NCI-H2107 (cell line): ENCODE results near the gene AQP3.
"Not testable (repeated sequence)": the region's sequence is repeated elsewhere in the genome, so short reads cannot be mapped to it uniquely, and the experiment has no call there.

Experiments
- DNase-seq: peaks from one replicate; lab custom pipeline; 2025; lab: John Stamatoyannopoulos, UW

The AQP3 gene

DNA sequence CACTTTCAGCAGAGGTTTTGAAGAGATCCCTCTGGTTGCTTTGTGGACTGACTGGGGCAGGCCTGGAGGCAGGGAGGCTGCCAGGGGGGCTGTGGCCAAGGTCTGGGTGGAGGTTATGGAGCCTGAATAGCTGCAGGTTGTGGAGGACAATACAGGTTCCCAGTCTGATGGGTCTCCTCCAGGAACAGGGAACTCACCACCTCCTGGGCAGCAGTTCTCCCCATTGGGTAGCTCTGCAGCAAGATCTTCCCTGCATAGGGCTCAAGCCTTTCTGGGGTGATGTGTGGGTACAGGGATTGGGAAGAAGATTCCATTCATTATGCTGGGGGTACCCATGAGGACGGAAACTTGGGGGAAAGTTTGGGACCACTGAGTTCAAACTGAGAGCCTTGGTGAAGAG, 6.8 kb downstream of the AQP3 start:
- DNase-seq = no peak

DNA sequence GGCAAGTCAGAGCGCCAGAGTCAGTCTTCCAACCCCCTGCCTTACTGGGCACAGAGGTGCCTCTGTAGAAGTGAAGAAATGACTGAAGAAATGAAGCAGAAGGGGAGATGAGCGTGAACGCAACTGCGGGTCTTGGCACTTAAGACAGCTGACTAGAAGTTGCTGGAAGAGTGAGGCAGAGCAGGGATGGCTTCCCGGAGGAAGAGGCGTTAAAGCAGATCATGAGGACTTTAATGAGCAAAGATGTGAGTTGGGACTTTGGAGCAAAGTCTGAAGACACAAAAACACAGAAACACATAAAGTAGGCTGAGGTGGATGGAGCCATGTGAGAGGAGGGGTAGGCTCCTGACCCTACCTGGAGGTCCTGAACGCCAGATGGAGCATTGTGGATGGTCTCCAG, 7.2 kb downstream of the AQP3 start:
- no peak for DNase-seq

DNA sequence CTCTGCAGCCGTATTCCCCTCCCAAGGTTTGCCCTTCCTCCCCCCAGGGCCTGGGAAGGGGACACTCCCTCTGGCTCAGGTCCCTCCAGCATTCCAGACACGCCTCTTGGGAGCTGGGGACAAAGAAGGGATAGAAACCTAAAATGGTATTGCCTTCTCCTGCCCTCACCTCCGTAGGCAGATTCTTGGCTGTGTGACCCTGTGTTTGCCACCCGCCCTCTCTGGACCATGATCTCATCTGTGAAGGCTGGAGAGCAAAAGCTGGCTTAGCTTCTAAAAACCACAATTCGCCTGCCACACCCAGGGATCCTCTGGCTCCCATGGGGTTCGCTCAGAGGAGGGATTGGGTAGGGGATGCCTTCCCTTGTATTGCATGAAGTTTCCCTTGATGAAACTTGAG, 7.7 kb downstream of the AQP3 start:
- DNase-seq = no peak

DNA sequence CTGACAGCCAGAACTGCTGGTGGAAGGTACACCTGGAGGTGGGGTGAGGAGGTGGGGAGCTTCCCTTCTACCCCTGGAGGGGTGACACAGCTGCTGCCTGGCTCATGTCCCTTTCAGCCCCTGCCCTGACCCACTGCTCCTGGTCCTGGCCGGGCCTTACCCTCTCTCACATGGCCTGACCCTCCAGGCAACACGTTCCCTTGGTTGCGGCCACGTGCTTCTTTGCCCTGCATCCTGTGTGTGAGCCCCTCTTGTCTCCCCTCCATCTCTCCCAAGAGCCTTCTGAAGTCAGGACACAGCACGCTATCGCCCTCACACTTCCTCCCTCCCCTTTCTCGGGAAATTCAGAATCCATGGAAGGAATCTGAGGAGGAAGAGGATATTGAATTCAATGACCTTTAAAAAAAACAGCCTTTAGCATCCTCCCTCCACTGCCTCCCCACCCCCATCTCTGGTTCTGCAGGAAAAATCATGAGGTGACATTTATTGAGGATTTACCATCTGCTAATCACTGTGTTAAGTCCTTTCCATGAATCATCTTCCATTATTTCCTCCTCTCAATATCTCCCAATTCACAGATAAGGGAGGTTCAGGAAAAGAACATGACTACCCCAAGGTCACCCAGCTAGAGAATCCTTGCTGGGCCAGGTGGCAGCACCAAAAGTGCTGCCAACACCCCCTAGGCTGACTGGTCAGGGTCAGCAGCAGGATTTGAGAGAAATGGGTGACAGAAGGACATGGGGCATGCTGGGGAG, 8.3 kb downstream of the AQP3 start:
- no peak for DNase-seq

DNA sequence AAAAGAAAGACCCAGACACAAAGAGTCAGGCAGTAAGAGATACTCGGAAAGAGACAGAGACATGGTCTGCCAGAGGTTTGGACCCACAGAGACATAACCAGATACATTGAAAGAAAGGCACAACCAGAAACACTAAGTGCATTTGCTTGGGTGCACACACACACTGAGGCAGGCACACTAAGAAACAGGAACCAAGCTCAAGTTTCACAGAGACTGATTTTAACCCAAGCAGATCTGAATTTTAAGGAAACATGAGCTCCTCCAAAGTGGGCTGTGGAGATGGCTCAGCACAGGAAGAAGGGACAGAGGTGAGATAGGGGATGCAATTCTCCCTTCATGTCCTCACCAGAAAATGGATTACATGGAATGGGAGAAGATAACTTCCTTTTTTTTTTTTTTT, 9.5 kb downstream of the AQP3 start:
- no peak for DNase-seq

DNA sequence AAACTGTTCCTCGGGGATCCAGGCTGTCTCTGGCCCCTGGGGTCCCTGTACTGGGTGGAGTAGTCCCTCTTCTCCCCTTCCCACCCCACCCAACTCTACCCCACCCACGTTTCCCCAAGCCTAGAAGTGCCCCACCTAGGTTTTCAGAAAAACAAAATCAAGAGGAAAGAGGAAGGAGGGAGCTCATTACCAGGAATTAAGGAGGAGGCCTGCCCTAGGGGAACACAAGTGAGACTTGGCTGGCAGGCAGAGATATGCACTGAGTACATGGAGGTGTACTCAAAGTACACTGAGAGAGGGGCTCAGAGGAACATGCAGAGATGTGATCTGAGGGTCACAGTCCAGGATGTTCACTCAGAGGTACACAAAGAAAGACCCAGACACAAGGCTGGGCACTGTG, 10.2 kb downstream of the AQP3 start:
- no peak for DNase-seq

DNA sequence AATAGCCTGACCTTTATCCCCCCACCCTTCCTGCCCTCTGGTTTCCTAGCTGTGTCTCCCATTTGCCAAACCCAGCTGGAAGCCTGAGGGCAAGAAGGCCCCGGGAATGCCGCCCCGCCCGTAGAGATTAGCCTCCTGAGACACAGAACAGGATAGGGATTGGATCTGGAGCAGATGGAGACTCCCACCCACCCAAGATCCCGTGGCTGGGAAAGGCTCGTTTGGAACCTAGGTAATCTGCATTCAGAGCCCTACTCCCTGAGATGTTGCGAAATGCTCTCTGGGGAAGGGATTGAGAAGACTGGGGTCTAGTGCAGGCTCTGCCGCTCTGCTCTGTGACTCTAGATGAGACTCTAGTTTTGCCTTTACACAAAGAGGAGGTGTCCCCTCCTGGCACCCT, 10.9 kb downstream of the AQP3 start:
- no peak for DNase-seq

DNA sequence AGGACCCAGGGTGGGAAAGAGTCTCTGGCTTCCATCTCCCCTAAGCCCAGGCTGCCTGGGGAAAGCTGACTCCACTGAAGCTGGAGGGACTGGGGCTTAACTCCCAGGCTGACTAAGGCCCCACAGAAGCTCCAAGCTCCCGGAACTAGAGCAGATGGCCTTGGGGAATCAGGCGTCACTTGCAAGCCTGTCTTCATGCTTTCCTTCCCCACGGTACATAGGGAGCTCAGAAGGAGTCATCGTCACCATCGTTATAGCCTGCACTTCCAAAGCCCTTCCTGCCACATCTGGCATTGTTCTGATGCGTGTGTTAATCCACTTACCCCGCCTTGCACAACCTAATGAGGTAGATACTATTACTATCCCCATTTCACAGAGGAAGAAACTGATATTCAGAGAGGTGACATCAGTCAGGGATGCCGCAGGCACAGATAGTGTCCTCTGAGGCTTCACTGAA, 11.5 kb downstream of the AQP3 start:
- DNase-seq = no peak

DNA sequence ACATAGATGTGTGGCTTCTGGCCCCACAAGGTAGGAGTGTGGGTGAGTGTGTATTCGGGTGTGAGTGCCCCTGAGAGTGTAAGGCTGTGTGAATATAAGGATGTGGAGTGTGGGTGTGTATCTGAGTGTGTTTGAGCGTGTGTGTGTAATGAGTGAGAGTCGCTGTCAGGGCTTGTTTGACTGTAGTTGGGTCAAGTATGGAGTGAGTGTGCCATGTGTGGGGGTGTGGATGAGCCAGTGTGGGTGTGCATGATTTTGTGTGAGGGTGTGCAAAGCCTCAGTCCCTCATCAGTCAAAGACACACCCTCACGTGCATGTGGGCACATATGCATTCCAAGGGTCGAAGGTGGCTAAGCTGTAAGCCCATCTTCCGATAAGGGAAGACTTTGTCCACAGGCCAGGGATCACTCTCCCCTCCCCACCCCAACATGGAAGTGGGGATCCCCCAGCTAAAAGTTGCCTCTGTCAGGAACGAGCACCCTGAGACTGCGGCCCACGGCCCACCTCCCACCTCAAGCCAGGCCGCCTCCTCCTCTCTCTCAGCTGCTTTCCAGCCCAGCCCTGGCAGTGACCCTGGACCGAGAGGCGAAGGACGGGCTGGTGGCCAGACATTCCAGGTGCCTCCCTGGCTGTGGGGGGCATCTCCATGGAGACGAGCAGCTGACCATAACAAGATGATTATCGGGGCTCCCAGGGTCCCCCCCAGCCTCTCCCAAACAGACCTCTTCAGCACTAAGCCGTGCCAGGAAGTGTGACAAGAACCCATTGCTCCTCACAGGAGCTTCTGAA, 12.9 kb downstream of the AQP3 start:
- DNase-seq = no peak

DNA sequence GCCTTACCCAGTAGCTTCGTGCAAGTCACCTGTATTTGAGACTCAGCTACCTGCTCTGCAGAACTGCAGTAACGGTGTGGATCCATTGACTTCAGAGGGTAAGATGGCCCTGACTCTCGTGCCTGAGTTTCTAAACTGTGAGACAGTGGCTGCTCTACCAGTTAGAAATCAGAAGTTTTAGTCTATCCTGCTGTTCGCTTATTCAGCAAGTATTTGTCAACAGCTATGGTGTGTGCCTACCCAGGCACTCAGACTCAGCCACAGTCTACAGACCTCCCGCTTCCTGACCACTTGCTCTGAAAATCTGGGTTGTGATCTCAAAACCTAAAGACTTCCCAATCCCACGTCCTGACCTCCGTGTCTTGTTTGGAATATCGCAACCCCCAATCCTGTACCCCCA, 13.5 kb downstream of the AQP3 start:
- DNase-seq = no peak

DNA sequence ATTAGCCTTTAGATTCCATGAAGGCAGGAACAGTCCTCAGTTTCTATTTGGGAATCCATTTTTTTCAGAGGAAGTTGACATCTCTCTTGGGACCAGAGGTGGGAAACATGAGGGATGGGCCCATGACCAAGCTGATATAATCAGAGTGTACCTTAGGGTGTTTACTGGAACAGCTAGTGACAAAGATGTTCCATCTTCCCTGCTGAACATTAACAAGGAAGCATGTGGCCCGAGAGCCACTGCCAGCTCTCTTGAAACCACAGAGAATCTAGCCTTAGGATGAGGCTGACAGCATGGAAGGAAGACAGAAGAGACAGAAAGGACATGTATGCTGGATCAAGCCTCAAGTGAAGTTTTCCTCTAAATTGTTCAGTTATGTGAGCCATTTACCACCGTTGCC, 16.0 kb downstream of the AQP3 start:
- no peak for DNase-seq

DNA sequence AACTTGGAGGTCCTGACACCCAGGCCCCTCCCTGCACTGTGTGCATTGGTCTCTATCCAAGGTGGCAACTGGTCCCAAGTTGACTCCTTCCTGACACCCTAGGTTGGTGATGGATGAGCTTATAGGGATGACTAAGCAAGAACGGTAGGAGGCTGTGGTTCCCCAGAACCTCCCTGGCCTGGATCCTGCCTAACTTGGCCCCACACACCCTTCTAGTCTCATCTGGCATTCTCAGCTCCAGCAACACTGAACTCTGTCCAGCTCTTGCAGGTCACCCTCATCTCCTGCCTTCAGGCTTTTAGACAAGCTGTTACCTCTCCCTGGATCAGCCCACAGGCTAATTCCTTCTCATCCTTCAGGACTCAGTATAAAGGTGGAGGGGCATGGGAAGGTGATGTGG, 16.5 kb downstream of the AQP3 start:
- no peak for DNase-seq

DNA sequence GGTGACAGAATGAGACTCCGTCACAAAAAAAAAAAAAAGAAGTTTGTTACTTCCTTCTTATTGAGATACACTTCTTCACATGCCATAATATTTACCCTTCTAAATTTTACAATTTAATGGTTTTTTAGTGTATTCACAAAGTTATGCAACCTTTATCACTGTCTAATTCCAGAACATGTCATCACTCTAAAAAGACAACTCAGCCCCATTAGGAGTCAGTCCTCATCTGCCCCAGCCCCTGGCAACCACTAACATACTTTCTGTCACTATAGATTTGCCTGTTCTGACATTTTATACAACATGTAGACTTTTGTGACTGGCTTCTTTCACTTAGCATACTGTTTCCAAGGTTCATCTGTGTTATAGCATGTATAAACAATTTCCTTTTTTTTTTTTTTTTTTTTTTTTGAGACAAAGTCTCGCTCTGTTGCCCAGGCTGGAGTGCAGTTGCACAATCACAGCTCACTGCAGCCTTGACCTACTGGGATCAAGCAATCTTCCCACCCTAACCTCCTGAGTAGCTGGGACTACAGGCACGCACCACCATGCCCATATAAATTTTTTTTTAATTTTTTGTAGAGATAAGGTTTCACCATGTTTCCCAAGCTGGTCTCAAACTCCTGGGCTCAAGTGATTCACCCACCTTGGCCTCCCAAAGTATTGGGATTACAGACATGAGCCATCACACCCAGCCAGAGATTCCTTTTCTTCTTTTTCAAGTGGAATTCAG, 18.0 kb downstream of the AQP3 start:
- no peak for DNase-seq

DNA sequence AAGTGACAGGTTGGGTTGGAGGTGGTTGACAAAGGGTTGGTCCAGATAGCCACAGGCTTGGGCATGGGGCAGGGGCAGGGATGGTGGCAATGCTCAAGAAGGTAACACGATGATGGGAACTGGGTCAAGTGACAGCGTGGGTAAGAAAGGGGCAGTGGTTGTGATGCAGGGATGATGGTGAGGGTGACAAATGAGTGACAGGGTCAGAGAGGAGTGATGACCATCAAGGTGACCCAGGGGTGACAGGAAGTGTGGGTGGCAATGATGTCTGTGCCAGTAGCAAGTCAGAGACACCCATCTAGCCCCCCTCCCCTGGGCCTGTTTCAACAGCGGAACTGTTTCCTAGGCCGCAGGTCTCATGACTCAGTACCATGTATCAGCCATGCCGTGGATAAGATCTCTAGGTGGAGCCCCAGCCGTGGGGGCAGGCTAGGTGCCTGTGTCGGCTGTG, 20.5 kb downstream of the AQP3 start:
- DNase-seq = no peak

DNA sequence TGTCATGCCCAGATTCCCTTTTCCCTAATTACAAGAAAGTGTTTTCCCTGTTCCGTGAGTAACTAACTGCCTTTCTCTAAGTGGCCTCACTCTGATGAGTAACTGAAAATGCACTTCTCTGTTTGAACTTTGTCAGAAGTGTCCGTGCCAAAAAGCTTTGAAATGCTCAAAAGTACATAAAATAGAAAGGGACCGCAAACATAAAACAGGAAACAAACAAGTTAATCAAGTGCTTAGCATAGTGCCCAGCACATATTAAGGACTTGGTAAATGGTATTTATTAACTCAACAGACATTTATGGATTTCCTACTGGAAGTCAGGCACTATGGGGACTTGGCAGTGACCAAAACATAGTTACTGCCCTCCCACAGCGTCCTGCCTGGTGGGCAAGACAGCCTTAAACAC, 22.3 kb downstream of the AQP3 start:
- DNase-seq = no peak

DNA sequence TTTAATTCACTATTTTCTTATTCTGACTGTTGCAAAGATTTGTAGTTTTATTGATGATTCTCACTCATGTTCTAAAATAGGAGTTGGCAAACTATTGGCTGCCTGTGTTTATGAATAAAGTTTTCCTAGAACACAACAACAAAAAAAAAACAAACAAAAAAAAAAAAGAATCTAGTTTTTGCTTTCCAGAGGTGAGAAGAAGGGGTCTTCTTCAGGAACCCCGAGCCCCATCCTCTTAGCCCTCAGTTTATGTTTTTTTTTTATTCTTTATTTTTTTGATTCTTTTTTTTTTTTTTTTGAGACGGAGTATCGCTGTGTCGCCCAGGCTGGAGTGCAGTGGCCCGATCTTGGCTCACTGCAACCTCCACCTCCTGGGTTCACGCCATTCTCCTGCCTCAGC, 22.9 kb downstream of the AQP3 start:
- DNase-seq = not testable (repeated sequence)

DNA sequence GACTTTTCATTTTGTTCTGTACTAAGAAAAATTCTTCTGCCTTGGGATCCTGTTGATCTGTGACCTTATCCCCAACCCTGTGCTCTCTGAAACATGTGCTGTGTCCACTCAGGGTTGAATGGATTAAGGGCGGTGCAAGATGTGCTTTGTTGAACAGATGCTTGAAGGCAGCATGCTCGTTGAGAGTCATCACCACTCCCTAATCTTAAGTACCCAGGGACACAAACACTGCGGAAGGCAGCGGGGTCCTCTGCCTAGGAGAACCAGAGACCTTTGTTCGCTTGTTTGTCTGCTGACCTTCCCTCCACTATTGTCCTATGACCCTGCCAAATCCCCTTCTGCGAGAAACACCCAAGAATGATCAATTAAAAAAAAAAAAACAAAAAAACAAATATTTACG, 23.4 kb downstream of the AQP3 start:
- not testable (repeated sequence) for DNase-seq

DNA sequence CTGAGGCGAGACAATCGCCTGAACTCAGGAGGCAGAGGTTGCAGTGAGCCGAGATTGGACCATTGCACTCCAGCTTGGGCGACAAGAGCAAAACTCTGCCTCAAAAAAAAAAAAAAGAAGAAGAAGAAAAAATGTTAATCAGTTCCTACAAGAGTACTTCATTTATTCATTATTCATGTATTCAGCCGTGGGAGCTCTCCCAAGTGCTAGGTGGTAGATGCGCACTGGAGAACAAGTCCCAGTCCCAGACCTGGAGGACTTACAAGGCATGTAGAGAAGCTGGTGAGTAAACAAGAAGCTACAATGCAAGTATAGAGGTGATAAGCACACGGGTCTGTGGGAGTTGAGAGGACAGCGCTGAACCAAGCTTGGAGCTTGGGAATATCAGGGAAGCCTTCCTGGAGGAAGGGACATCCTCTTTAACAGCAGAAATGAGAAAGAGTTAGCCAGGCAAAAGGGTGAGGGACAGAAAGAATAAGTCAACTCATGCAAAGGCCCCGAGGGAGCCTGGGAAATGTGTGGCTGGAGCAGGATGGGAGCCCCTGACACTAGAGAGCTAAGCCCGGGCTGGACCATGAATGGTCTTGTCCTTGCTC, 27.6 kb downstream of the AQP3 start:
- no peak for DNase-seq

DNA sequence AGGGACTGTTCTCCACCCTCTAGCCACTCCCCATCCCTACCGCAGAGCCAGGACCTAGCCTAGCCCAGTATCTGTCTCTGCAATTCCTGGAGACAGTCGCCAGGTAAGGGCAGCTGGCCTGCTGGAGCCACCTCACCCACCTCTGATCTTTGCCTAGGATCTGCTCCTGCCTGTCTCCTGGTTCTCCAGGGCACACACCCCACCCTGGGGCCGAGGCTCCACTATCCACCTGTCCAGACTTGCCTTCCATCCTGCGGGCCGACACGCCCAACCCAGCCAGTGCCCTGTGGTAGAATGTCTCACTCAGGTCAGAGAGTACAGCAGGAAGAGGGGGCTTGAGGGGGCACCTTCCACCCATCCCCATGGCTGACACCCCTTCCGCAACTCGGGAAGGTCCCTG, 29.3 kb downstream of the AQP3 start:
- DNase-seq = no peak

DNA sequence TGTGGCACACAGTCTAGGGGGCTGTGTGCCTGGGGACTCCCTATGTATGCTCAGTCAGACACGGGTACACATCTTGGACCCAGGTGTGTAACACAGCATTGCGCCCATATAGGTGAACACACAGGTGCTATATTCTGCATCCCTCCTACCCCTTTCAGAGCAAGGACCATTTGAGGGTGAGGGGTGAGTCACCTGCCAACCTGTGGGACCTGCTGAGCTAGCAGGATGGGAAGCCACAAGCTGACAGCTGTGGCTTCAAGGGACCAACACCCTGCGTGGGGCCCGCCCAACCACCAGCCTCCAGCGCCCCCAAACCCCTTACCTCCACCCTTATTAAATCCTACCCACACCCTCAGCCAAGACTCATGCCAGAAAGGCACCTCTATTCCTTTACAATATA, 30.4 kb downstream of the AQP3 start:
- no peak for DNase-seq

DNA sequence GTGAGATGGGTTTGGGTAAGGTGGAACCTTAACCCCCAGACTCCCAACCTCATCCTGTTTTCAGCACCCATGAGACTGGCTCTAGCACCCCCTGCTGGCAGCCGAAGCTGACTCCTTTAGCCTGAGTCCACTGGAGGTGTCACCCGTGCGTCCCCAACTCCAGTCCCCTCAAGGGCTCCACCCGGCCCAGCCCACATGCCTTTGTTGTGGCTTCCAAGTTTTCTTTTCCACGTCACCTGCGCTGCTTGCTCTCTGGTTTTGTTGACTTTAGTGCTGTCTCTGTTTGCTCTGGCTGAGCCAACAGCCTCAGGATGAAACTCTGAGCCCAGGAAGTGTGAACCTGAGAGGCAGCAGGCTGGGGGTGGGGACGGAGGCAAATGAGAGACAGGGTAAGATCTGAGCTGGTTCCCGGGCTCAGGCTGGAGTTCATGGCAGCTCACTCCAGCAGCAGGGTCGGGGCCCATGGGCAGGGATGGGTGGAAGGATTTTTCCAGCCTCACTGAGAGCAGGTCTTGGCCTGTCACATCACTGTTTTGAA, 31.8 kb downstream of the AQP3 start:
- DNase-seq = no peak

DNA sequence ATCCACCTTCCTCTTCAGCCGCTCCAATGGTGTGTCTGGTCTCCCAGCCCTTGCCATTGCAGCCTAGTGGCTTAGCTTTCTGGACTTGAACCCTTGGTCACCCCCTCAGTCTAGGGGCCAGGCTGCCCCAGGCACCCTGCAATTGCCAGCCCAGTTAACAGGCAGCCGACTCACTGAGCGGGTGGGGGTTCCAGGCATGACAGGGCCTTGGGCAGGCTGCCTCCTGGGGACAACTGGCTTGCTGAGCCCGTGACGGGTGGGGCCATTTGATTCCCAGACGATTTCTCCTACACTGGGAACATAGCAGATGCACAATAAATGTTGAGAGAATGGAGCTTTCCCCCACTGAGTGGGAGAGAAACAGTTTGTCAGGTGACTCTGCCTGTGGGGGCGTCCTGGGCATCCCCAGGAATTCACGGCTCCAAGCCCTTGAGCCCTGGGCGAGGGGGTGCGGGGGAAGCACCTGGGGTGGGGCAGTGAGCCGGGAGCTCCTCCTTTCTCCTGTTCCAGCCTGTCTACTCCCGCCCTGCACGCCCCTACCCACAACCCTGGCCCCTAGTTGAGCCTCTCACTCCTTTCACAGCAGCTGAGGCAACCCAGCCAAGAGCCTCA, 32.4 kb downstream of the AQP3 start:
- DNase-seq = no peak
